GM21360 (cell line): ENCODE data around the gene ATXN7.
A peak's percentile ranks its signal among the peaks of the same experiment; 100 is the strongest.

Experiments used
- ATAC-seq: cut with Tn5 transposase; IDR thresholded peaks from one replicate; pipeline ENCODE4 v1.9.1; 2021; ENCODE audit warnings: mild to moderate bottlenecking, moderate library complexity; ENCODE audit not compliant: unreplicated experiment

ATXN7 gene

GRCh38 chr3:63905731-63906620 is 42.3 kb downstream of the ATXN7 start:
- ATAC-seq = no peak

DNA sequence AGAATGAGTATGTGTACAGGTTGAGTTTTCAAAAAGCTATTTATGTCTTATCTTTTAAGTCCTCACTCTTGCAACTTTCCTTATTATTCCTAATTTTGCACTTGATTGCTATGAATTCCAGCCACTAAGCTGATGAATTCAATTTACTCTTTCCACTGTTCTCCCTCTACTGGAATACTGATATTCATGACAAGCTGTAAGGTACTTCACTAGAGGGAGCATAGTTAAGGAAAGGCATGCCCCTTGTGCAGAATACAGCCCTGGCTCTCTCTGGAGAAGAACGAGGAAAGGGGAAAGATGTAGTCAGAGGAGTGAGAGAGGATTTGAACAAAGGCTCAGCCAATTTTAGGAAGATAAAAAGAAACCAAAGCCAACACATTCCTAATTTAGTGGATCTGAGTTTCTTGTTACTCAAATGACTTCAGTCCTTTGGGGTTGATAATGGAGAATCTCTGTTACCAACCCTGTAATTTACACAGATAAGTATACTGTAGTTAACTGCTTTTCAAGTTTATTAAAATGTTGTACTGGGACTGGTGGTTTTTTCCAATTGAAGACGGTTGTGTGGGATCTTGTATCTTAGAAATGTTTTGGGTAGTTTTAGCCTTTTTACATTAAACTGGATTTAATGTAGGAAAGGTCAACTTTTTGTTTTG is 44.5 kb downstream of the ATXN7 start:
- ATAC-seq = no peak

DNA sequence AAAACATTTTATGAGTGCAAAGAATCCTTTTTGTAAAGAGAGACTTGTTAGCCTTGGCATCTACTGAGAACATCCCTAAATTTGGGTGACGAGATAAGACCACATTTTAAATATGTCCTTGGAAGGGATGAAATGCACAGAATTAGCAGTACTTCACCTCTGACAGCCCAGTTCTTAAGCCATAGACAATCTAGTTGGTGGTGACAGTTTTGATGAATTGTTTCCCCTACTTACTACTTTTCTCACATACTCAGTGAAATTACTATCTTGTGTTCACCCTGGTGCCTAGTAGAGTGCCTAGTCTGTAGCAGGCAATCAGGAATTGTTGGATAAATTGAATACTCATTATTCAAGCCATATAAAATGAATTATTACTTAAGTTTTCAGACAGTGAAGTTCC is 45.1 kb downstream of the ATXN7 start:
- ATAC-seq = no peak

GRCh38 chr3:63909431-63909830 is 45.8 kb downstream of the ATXN7 start:
- no peak for ATAC-seq

DNA sequence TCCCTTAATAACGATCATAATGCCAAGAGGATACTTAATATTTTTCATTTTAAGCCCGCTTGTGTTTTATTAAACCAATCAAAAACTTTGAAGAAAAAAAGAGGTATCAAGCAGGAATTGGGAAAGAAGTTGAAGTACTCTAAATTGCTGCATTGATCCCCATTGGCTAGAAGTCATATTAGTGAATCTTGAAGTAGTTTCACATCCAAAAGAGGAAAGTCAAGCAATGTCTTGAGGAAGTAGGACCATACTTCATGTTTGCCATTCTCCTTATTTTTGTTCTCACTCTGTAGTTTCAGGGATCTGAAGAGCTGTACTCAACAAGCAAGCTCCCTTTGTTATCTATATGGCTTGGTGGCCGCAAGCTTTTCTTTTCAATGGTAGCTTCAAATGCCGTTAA is 46.3 kb downstream of the ATXN7 start:
- ATAC-seq = no peak

DNA sequence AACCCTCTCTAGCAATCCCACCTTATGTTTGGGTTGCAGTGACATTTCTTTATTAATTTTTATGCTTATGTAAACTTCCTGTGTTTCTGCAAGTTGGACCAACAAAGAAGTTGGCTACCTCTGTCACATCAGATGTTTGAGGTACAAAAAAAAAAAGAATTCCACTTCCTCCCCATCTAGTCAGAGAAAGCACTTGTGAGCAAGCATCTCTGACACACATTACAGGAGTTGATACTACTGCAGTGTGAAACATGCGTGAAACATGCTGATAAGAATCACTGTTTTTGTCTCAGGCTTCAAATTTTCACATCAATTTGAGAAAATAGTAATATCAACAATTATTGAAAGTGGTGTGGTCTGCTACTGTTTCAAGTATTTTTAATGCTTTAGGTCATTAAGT is 47.2 kb downstream of the ATXN7 start:
- ATAC-seq = no peak

DNA sequence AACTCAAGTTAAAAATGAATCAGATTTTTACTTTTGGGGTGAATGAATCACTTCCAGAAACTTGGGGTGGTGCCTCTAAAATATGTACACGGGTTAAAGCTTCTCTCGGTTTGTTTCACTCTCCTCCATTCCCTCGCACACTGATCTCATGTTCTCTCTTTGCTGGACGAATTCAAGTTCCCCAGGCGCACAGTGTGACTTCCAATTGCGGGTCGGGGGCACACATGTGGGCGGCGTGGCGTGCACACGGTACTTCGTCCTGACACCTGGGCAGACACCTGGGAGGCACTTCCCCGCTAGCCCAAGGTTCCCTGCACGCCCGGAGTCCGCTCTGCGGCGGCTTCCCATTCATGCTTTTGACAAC is 47.8 kb downstream of the ATXN7 start:
- peak; percentile 27 for ATAC-seq

DNA sequence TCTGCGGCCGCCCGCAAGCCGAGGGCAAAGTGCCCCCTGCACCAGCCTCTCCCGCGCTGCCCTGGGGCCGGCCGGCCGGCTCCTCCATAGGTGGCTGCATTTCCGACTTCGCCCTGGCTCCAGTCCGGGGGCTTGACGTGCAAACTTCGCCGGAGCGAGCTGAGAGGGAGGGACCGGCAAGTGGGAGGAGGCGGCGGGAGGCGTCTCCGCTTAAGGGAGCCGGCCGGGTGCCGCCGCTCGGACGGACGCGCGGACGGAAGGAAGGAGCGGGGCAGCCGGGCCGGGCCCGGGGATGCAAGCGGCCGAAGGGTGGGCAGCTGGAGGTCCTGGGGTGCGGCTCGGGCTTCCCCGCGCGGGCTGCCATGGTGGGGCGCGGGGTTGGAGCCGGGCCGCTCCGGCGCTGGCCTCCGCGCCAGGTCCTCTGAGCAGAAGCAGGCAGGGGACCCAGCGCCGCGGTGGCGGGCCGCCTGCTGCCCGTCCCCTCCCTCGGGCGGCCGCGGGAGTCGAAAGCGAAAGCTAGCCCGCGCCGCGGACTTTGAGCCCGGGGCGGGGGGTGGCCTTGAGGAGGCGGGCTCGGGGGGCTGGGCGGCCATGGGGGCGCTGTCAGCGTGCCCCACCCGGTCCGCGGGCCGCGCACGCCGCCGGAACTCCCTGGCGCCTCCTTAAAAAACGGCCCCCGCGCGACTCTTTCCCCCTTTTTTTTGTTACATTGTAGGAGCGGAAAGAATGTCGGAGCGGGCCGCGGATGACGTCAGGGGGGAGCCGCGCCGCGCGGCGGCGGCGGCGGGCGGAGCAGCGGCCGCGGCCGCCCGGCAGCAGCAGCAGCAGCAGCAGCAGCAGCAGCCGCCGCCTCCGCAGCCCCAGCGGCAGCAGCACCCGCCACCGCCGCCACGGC is 48.5 kb downstream of the ATXN7 start, which contains the start of gene SCAANT1:
SCAANT1 (minus strand) TSS at position 511 of the 895 bp plus-strand sequence.
- ATAC-seq = peak; percentile 70

DNA sequence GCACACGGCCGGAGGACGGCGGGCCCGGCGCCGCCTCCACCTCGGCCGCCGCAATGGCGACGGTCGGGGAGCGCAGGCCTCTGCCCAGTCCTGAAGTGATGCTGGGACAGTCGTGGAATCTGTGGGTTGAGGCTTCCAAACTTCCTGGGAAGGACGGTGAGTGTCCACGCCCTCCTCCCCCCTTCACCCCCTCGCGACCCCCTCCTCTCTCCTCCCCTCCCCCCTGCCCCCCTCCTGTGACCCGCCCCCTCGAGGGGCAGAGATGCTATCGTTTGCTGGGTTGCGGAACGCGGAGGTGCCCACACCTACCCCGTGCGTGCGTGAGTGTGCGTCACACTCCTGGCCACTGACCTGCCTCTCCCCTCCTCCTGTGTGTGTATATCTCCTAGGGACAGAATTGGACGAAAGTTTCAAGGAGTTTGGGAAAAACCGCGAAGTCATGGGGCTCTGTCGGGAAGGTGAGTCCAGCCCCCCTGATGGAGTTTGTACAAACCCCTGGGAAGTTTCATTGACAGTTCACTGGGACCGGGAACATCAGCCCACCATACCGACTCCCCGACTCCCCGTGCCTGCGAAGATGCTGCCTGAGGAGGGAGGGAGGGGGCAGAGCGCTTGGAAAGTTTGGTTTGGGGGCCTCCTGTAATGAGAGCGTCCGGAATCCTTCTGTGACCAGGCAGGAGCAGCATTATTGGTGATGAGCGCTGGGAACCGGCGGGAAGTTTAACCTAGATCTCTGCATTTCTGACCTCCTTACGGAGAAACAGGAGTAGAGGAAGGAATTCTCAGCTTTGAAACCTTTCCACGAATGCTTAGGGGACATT is 49.3 kb downstream of the ATXN7 start:
- ATAC-seq = peak; percentile 20

DNA sequence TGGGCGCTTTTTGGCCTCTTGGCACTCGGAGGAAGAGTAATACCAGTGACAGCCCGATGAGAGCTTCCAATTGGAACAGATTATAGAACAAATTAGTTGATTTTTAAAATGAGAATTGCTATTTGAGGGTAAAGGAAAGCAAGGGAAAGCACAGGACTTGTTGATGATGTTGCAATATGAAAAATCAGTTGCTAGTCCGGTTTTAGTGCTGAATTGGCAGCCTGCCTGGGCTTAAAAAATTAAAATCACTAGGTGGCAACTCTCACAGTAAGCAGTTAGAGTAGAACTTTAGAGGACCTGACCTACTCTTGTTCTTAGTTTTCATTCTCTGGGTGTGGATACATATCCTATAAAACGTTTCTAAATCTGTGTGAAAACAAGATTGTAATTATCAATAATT is 50.6 kb downstream of the ATXN7 start:
- no peak for ATAC-seq

DNA sequence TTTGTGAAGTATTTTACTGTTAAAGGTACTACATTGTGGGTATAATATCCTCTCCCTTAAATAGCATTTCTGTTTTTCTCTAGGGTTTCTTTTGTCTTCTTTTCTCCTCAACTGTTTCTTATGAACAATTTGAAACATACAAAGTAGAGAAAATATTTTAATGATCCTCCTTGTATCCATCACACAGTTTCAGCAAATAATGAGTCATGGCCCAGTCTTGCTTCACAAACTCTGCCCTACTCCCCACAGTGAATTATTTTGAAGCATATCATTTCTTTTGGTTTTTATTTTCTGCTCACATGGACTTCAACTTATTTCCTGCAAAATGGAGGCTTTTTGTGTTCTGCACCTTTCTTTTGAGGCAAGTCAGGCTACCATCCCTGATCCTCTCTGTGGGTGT is 54.7 kb downstream of the ATXN7 start:
- no peak for ATAC-seq

GRCh38 chr3:63920001-63920400 is 56.3 kb downstream of the ATXN7 start:
- ATAC-seq = no peak

DNA sequence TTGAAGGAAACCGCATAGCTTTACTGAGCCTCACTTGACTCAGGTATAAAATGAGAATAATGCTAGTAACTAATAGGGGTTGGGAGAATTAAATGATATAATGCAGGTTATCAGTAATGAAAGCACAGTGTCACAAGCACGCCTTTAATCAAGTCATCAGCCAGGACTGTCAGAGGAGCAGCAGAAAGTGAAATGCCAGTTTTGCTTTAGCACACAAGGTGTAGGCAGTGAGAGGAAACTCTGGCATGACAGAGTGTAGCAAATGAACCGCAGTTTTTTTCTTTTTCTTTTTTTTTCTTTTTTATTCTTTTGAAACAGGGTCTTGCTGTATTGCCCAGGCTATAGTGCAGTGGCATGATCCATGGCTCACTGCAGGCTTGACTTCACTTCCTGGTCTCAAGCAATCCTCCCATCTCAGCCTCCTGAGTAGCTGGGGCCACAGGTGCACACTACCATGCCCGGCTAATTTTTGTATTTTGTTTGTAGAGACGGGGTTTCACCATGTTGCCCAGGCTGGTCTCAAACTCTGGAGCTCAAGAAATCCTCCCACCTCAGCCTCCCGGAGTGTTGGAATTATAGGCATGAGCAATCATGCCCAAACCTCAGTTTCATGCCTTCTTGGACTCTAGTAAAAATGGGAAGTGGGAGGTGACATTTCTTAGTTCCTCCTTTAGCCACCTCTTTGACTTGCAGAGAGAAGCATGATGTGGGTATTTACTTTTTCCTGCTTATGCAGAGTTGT is 58.2 kb downstream of the ATXN7 start:
- ATAC-seq = peak; percentile 76

GRCh38 chr3:63922491-63923199 is 59.0 kb downstream of the ATXN7 start:
- no peak for ATAC-seq

DNA sequence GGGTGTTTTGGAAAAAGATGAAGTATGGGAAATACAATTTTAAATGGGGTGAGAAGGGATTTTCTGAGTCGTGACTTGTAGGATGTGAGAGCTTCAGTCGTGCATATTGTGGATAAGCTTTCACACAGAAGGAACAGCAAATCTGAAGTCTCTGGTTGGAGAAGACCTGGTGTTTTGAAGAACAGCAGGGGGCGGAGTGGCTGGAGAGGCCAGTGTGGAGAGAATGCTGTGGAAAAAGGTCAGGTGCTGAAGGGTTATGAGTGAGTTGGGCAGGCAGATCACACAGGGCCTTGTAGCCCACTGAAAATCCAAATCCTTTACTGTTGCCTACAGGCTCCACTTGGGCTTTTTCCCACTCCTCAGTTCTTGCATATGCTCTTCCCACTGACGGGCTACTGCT is 62.6 kb downstream of the ATXN7 start:
- ATAC-seq = no peak

DNA sequence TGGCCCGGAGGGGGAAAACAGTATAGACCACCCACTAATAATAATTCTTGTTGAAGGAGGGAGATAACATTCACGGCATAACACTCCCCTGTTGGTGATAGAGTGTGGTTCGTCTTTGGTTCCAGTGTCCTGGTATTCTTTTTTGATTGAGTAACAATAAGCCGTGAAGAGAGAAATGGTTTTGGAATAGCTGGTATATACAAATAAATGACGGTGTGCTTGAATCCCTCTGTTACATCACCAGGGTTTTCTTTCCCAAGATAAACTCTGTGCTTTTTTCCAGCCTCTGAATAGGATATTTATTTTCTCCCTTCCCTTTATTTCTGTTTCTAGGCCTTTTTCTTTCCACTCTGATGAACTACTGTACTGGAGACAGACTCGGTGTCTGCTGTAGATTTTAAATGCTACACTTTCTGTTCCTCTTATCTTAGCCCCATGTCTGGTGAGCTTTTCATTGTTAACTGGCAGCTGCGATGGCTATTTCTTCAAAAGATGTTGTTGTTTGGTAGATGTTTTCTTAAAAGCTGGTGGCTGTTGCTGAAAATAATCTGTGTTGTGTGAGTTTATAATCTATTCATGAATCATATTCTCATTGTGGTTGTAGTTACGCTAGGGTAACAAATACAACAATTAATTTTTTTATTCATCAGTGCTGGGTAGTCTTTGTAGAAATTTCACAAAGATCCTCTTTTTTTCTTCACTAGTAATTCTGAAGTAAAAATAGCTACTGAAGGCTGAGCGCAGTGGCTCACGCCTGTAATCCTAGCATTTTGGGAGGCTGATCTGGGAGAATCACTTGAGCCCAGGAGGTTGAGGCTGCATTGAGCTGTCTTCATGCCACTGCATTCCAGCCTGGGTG is 64.0 kb downstream of the ATXN7 start:
- ATAC-seq = peak; percentile 76

GRCh38 chr3:63931290-63931689 is 67.6 kb downstream of the ATXN7 start:
- ATAC-seq = no peak

- ATAC-seq = no peak
Measured at GRCh38 chr3:63932509-63933212, 69.0 kb downstream of the ATXN7 start.
